SK-N-MC (cell line): ENCODE results near the gene CCDC34.

ENCODE experiments used
- EZH2 ChIP-seq: fragments of 200-600 bp; sonication (generic); IDR thresholded peaks from one replicate; pipeline ENCODE4 v1.6.1; 2017; ENCODE audit warnings: antibody characterized with exemption
- POLR2AphosphoS5 ChIP-seq: IDR thresholded peaks from 2 replicates; pipeline ENCODE4 v1.6.1; 2012; ENCODE audit warnings: mild to moderate bottlenecking, low read depth, low read length, borderline replicate concordance

- TF ChIP-seq POLR2AphosphoS5 (no peak), EZH2 (no peak)
These were observed 47.2 kb downstream of the CCDC34 start for GRCh38 chr11:27315836-27316235.
